Measurements from ENCODE around the gene EPAS1.

Gene EPAS1

DNA sequence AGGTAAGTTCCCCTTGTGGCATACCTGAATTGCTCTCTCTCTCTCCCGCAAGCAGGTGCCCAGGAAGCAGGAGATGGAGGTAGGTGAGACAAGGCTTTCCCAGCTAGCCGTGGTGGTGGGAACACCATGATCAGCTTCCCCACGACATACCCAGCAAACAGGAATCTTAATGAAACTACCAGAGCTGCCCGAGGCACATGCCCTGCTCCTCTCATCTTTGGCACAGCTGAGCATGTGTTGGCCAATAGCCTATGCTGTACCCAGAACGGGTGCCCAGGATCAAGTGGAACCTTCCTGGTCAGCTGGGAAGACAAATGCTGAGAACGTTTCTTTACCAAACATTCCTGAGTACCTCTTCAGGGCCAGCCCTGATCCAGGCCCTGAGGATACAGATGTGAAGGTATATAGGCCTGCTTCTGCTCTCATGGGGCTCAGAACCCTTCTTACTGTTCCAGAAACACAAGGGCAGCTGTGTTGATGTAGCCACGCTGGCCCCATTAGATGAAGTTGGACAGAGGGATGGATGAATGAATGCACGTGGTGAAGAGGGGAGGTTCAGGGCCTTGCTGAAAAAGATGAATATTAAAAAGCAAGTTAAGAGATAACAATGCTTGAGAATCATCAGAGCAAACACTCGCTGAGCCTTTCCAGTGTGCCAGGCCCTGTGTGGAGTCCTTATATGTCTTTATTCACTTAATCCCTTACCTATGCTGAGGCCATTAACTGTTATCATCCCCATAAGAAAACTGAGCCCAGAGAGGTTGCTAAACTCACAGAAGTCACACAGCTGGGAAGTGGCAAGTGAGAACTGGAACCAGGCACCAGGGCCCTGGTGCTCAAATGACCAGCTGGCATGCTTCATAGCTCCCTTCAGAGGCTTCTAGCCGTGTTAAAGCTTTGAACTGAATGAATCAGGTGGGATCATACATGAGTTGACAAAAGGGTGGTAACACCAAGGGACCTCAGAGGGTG lies 113.4 kb downstream of the EPAS1 start:
- no peak for DNase-seq (ENCODE audit: low spot score)

DNA sequence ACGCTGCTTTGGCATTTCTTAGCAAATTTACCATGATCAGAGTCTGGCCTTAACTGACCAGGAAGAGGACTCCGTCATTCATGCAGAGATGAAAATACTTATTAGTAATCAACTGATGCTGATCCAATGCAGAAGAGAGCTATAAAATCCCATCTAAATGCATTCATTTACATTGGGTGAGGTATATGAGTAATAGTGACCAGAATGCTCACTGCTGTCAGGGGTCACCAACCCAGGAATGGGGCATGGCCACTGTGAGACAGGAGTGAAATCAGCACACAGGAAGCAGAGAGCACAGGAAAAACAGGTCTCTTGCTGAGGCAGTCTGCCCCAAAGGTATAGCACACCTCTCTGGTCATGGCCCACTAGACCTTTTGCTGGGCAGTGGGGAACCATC lies 114.0 kb downstream of the EPAS1 start:
- no peak for DNase-seq (ENCODE audit: low spot score)

DNA sequence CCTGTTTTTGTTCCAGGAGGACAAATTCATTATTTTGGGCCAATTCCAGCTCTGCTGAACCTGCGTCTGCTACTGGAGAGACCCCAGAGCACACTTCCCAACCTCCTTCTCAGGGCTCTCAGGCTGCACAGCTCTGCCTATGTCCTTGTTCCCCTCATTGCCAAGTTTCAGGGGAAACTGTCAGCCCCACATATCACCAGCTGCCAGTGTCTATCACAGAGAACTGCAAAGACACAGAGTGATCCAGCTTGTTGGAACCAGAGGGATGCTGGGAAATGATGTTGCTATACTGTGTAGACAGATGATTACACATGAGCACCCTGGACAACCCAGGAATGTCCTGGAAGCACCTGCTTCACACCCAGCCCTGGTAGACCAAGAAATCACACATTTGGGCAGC lies 114.8 kb downstream of the EPAS1 start:
- no peak for DNase-seq (ENCODE audit: low spot score)

DNA sequence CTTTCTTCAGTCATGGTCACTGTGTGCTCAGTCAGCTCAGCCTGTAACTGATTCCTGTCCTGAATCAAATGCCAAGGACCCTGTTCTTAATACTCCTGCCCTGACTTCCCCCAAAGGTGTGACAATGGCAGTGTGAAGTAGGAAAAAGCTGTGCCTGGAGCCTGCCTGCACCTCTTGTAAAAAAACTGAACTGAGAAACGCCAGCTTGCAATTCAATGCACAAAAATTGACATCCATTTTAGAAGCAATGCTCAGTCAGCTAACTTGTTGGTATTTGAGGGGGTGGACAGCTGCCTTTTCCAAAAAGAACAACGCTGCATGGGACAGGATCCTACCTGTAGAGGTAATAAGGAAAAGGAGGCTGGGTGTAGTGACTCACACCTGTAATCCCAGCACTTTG lies 115.9 kb downstream of the EPAS1 start:
- DNase-seq (ENCODE audit: low spot score), result no peak

DNA sequence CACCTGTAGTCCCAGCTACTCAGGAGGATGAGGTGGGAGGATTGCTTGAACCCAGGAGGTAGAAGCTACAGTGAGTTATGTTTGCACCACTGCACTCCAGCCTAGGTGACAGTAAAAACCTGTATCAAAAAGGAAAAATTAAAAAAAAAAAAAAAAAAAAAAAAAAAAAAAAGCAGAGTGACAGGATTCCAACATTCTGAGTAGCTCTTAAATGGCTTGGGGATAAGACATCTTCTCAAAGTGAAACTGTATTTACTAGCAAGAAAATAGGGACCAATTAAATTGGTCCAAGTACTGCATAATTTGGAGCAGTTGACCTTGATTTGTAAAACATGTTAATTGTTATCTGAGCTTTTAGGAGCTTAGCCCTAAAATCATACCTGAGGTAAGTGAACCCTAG lies 116.4 kb downstream of the EPAS1 start:
- no peak for DNase-seq (ENCODE audit: low spot score)

DNA sequence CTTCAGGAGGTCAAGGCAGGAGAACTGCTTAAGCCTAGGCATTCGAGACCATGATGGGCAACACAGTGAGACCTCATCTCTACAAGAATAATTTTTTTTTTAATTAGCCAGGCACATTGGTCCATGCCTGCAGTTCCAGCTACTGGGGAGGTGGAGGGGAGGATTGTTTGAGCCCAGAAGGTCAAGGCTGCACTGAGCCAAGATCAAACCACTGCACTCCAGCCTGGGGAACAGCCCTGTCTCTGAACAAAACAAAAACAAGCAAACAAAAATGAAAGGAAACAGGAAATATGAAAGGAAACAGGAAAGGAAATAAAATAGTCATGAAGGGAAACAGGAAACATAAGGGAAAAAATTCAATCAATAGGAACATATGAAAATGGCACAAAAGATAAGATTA lies 117.5 kb downstream of the EPAS1 start:
- DNase-seq (ENCODE audit: low spot score), result no peak

DNA sequence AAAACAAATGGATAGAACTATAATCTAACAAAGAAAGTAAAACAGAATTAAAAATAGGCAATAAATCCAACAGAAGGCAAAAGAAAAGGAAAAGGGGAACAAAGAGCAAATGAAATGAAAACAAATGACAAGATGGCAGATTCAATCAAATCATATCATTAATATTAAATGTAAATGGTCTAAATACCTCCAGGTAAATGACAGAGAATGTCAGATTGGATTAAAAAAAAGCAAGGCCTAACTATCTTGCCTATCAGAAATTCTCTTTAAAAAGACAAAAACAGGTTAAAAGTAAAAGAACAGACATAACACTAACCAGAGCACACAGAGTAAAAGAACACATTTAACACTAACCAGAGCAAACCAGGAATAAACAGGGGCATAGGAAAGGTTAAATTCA lies 119.1 kb downstream of the EPAS1 start:
- DNase-seq (ENCODE audit: low spot score), result no peak

DNA sequence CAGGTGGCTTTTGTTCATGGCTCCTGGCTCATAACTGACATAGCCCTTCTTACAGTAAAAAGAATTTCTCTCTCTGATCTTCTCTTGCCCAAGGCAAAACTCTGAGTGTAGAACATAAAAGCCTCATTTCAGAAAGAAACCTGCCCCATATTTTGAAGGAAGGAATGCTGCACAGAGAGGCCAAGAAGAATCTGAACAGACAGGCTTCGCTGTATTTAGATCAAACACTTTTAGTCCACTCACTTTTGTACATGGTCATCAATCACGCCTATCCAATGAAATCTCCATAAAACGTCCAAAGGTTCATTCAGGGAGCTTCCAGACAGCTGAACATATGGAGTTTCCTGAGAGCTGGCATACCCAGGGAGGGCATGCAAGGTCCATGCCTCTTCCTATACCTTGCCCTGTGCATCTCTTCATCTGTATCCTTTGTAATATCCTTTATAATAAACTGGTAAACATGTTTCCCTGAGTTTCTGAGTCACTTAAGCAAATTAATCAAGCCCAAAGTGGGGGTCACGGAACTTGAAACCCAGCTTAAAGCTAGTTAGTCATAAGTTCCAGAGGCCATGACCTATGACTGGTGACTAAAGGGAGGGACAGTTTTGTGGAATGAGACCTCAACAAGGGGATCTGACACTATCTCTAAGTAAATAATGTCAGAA lies 119.7 kb downstream of the EPAS1 start:
- no peak for DNase-seq (ENCODE audit: low spot score)

DNA sequence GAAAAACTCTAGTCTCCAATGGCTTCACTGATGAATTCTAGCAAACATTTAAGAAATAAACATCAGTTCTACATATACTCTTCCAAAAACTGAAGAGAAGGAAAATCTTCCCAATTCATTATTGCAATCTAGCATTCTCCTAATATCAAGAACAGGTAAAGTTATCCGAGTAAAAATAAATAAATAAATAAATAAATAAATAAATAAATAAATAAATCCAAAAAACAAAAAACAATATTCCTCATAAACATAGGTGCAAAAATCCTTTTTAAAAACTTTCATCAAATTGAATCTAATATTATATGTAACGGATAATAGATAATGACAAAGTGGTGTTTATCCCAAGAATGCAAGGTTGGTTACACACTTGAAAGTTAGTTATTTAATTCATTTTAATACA lies 123.7 kb downstream of the EPAS1 start:
- no peak for DNase-seq (ENCODE audit: low spot score)

DNA sequence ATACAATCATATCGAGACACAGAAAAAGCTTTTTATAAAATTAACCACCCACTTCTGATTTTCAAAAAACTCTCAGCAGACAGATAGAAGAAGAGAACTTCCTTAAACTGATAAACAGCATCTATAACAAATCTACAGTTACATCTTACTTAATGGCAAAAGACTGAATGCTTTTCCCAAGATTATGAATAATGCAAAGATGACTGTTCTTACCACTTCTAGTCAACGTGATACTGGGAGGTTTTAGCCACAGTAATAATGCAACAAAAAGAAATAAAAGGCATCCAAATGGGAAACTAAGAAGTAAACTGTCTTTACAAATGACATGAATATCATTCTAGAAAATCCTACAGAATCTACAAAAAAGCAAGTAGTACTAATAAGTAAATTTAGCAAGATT lies 124.2 kb downstream of the EPAS1 start:
- peak; percentile 2 for DNase-seq (ENCODE audit: low spot score)

DNA sequence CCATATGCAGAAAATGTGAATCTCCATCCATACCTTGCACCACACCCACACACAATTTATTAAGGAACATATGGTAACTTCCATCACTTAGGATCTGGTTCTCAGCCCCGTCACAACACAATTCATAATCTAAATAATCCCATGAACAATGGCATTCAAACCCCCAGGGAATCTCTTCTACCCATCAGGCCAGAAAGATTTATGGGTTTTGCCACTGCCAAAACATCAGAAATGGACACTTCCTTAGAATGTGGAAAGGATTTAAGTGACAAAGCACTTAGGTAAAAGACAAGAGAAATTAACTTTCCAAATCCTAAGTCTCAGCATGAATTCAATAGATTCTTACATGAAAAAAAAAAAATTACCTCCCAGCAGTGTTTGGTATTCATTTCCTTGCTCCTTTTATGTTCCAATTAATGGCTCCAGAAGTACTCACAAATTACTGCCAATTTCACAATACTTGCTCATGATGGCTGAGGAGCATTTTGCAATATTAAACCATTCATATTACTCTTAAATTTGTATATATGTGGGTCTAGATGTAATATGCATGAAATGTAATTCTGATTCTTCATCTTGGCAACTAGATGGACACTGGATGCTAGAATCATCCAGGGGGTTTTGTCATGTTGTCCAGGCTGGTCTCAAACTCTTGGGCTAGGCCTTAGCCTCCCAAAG lies 125.6 kb downstream of the EPAS1 start:
- no peak for DNase-seq (ENCODE audit: low spot score)

DNA sequence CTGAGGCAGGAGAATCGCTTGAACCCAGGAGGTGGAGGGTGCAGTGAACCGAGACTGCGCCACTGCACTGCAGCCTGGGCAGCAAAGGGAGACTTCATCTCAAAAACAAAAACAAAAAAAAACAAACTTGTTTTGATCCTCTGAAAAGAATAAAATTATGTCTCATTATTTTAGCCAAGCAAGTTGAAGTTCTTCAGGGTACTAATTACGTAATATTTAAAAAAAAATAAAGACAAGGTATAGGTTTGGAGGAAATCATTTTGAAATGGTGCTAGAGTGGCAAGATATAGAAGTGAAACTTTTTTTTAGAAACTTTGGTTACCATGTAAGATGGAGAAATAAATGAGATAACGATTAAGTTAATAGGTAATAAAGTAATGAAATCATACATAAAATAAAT lies 127.7 kb downstream of the EPAS1 start:
- no peak for DNase-seq (ENCODE audit: low spot score)

DNA sequence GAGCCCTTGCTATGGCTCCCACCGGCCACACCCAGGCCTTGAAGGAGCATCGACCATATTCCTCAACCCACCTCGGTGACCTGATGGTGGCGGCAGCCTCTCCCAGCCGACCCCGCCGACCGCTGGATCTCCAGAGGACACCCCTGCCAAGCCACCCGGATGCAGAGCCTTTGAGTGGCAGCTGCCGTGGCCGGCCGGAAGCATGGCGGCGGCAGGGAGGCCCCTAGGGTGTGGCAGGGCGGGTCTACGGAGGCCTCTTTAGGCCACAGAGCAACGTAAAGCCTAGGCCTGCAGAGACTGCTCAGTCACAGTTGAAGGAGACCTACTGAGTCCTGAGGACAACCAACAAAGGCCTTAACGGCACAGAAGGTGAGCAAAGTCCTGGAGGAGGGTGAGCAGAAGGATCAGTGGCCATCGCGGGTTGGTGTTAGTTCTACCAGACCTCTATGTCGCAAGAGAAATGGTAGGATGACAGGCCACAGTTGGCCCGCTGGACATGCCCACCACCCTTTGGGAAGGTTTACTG lies 131.8 kb downstream of the EPAS1 start:
- DNase-seq (ENCODE audit: low spot score), result no peak

DNA sequence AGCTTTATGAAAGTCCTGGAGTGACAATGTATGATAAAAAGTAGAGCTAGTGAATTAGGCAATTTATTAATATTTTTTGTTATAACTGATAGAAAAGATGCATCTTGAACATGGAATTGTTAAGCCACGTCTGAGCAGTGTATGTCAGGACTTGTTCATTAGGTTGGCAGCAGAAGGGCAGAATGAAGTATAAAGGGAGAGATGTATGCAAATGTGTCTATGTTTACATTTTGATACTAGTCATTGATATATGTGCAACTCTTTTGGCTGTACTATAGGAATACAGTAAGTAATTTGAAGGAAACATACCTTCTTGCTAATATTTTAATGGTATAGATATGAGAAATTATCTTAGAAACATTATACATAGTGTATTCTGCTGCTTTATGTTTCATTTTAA lies 133.2 kb downstream of the EPAS1 start:
- DNase-seq (ENCODE audit: low spot score), result no peak

DNA sequence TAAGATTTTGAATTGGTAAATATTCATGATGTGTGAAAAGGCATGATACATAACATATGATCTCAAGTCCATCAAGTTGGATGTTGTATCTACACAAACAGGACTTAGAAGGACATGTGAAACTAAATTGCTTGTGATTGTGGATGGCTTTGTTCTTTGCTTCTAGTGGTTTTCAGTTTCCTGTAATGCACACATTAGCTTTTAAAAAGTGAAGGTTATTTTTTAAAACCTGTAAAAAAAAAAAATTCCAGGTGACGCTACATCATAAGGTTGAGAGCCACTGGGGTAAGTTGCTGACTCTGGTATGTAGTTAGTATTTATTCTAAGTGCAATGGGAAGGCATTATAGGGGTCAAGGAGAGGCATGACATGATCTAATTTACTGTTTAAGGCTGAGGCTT lies 133.8 kb downstream of the EPAS1 start:
- no peak for DNase-seq (ENCODE audit: low spot score)

DNA sequence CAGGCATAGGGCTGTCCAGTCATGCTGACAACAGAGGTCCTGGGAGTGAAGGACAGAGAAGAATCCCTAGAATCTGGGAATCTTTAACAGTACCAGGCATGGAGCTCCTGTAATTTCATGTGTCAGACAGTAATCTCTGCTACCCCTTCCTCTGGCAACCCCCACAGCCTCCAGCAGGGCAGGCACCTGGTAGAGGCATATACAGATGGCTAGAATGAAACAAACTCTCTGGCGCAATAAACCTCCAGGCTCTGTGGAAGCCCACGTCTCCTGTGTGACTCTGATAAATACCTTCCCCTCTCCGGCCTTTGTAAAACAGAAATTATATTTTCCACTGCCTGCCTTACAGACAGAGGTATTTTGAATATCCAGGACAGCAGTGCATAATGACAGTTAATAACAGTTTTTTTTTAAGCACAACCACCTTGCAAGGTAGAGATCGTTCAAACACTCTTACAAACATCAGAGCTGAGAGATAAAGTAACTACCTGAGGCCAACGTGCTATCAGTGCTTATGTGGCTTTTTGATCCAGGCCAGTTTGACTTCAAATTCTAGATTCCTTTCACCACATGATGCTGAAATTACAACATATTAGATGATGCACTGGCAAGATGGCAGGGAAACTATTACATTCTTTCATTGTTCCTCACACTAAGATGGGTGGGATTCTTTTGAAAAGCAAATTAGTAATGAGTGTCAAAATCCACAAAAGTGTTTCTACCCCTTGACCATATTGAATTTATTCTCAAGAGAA lies 134.5 kb downstream of the EPAS1 start:
- no peak for DNase-seq (ENCODE audit: low spot score)

DNA sequence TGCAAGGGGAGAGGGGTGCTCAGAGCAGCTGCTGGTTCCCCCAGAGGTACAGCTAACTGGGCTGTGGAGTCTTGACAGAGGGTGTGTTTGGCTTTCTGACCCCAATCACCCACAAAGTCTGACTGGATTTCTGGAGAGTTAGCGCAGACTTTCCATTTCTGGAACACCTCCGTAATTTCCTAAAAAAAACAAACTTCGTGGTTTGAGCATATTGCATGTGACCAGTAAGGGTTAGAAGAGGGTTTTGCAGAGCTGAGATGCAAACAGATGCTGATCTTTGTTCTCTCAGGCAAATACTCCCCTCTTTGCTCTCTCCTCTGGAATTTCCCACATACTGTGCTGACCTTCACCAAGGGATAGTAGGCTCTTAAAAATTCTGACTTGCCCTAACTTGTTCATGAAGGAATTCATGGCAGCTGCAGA lies 137.7 kb downstream of the EPAS1 start:
- DNase-seq (ENCODE audit: low spot score), result no peak

DNA sequence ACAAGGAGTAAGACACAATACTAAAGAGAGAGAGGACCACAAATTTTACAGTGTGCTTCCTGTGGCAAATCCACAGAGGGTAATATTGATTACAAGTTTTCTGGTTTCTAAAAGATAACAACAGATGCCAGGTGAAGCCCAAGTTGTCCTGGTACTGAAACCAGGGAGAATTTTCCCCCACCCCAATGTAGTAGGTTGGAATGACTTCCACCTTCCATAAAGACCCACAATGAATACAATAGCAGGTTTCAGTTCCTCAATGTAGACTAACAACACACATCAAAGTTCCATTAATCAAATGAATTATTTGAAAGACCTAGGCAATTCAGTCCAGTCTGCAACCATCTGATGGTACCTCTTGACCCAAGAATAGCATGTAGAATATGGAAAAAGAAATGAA lies 138.1 kb downstream of the EPAS1 start:
- no peak for DNase-seq (ENCODE audit: low spot score)

DNA sequence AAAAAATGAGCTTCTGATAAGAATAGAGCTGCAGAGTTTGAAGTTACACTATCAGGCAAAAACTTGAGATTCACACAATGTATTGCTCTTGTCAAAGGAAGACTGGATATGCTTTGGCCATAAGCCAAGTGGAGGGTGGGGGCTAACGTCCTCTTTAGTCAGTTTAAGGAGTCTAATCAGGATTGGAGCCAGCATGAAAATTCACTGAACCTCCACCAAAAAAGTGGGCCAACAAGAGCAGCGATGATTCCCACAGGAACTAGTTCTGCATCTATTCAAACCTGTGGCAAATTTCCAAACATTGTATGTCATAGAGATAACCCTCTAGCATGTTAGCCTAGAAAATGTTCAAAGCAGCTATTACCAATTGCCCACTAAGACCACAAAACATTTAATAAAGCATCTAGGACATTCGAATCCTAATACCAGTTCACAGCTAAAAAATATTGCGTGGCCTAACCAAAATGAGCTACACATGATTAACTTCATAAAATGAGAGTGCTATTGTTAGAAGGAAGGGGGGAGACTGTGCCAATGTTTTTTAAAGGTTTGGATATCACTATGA lies 138.7 kb downstream of the EPAS1 start:
- no peak for DNase-seq (ENCODE audit: low spot score)
